SK-N-SH (cell line): ENCODE results near the gene UBB. TPM values are rescaled to one million over a fixed set of nuclear protein-coding genes. Genes with fewer than 3 reads are reported as not detected.

Experiments used
- CTCF ChIA-PET: fragments of 300-600, 350-600 bp; formaldehyde crosslinking; extraction: SDS; loops from one replicate; lab custom pipeline; 2021; lab: Yijun Ruan, JAX
- POLR2A ChIA-PET: fragments of 350-600 bp; sonication (Branson Sonifier 250); formaldehyde crosslinking; extraction: SDS; loops from one replicate; lab custom pipeline; 2020; ENCODE audit warnings: antibody characterized with exemption, inconsistent platforms; lab: Yijun Ruan, JAX
- DNase-seq: peaks from one replicate; pipeline ENCODE4 v3.0.0; 2012
- H2AFZ ChIP-seq: fragments of 200-600 bp; sonication (generic); 2 replicates; pipeline ENCODE4 v1.8.1; 2016; ENCODE audit warnings: antibody characterized with exemption, mild to moderate bottlenecking, low read depth
- H3F3A ChIP-seq: fragments of 200-600 bp; sonication (generic); replicated peaks from 2 replicates; pipeline ENCODE3; 2016; ENCODE audit warnings: antibody characterized with exemption, mild to moderate bottlenecking; ENCODE audit not compliant: insufficient read depth
- H3K27ac ChIP-seq, 2 experiments: fragments of 200-500 bp in 1 of 2; fragments of 200-600 bp in 1 of 2; sonication (Bioruptor generic) in 1 of 2; sonication (generic), shearing (Covaris generic) in 1 of 2; 2 replicates each; pipeline versions ENCODE4 v1.5.1 to v1.6.1; 2014 to 2016; ENCODE audit warnings: low read depth in 2 of 2, inconsistent platforms in 1 of 2, low read length in 1 of 2, mild to moderate bottlenecking in 1 of 2, mixed read lengths in 1 of 2
- H3K27me3 ChIP-seq: fragments of 200-600 bp; sonication (generic), shearing (Covaris generic); 2 replicates; pipeline ENCODE4 v1.6.1; 2016; ENCODE audit warnings: mixed run types; ENCODE audit not compliant: insufficient read depth
- H3K36me3 ChIP-seq, 2 experiments: fragments of 200-500 bp in 1 of 2; fragments of 200-600 bp in 1 of 2; sonication (Bioruptor generic) in 1 of 2; sonication (generic) in 1 of 2; replicated peaks in 1 of 2; 2 replicates each; pipeline versions ENCODE3 to v1.5.1; 2014 to 2016; ENCODE audit warnings: low read length in 1 of 2, mild to moderate bottlenecking in 1 of 2; ENCODE audit not compliant: insufficient read depth in 2 of 2, control insufficient read depth in 1 of 2
- H3K4me1 ChIP-seq, 2 experiments: fragments of 200-500 bp in 1 of 2; fragments of 200-600 bp in 1 of 2; sonication (Bioruptor generic) in 1 of 2; sonication (generic), shearing (Covaris generic) in 1 of 2; 2 replicates each; pipeline versions ENCODE4 v1.5.1 to v1.6.1; 2014 to 2016; ENCODE audit warnings: low read depth in 1 of 2, low read length in 1 of 2, mixed run types in 1 of 2; ENCODE audit not compliant: insufficient read depth in 2 of 2, control insufficient read depth in 1 of 2
- H3K4me2 ChIP-seq: fragments of 200-600 bp; sonication (generic), shearing (Covaris generic); 2 replicates; pipeline ENCODE4 v1.6.1; 2017; ENCODE audit warnings: mixed run types
- H3K4me3 ChIP-seq, 2 experiments: fragments of 200-500 bp in 1 of 2; fragments of 200-600 bp in 1 of 2; sonication (Bioruptor generic) in 1 of 2; sonication (generic), shearing (Covaris generic) in 1 of 2; 2 replicates each; pipeline versions ENCODE4 v1.5.1 to v1.8.1; 2014 to 2016; ENCODE audit warnings: low read depth in 2 of 2, inconsistent platforms in 1 of 2, low read length in 1 of 2, mild to moderate bottlenecking in 1 of 2, mixed read lengths in 1 of 2, moderate library complexity in 1 of 2
- H3K79me2 ChIP-seq: fragments of 200-600 bp; sonication (generic); 2 replicates; pipeline ENCODE4 v1.8.1; 2017; ENCODE audit warnings: mild to moderate bottlenecking; ENCODE audit not compliant: insufficient read depth
- H3K9ac ChIP-seq: fragments of 200-600 bp; sonication (generic); 2 replicates; pipeline ENCODE4 v1.6.1; 2017; ENCODE audit warnings: mixed run types
- H3K9me2 ChIP-seq: fragments of 200-600 bp; sonication (generic); 2 replicates; pipeline ENCODE4 v1.6.1; 2017; ENCODE audit warnings: mixed run types
- H3K9me3 ChIP-seq: fragments of 200-600 bp; sonication (generic); 2 replicates; pipeline ENCODE4 v1.6.1; 2017; ENCODE audit warnings: mixed run types, mild to moderate bottlenecking, moderate library complexity
- H4K20me1 ChIP-seq: fragments of 200-600 bp; sonication (generic); 2 replicates; pipeline ENCODE4 v1.6.1; 2017; ENCODE audit warnings: mild to moderate bottlenecking, mixed run types; ENCODE audit not compliant: insufficient read depth
- CTCF ChIP-seq: fragments of 200-600 bp; sonication (generic); IDR thresholded peaks from 2 replicates; pipeline ENCODE4 v1.6.1; 2017; ENCODE audit warnings: antibody characterized with exemption, mild to moderate bottlenecking, moderate library complexity
- FOXM1 ChIP-seq: IDR thresholded peaks from 2 replicates; pipeline ENCODE4 v1.4.0; 2012; ENCODE audit warnings: low read depth, mild to moderate bottlenecking
- GATA2 ChIP-seq: sonication (generic); formaldehyde crosslinking; IDR thresholded peaks from 2 replicates; pipeline ENCODE4 v1.5.0; 2020; ENCODE audit warnings: mild to moderate bottlenecking, missing genetic modification reagents
- JUND ChIP-seq: IDR thresholded peaks from 2 replicates; pipeline ENCODE4 v1.4.0; 2012
- MAX ChIP-seq: IDR thresholded peaks from 2 replicates; pipeline ENCODE4 v1.4.0; 2012; ENCODE audit warnings: low read depth
- PBX3 ChIP-seq: IDR thresholded peaks from 2 replicates; pipeline ENCODE4; 2012
- RAD21 ChIP-seq: IDR thresholded peaks from 2 replicates; pipeline ENCODE4 v1.6.1; 2012; ENCODE audit warnings: mild to moderate bottlenecking, low read length
- RXRA ChIP-seq: IDR thresholded peaks from 2 replicates; pipeline ENCODE4 v1.4.0; 2012; ENCODE audit warnings: low read depth, mild to moderate bottlenecking, borderline replicate concordance
- SIN3A ChIP-seq: IDR thresholded peaks from 2 replicates; pipeline ENCODE4 v1.6.1; 2012; ENCODE audit warnings: low read depth, mild to moderate bottlenecking, low read length, moderate library complexity, borderline replicate concordance
- SMC3 ChIP-seq: IDR thresholded peaks from 2 replicates; pipeline ENCODE4 v1.6.1; 2012; ENCODE audit warnings: low read depth, low read length, improper control_type of control experiment
- TAF1 ChIP-seq: IDR thresholded peaks from 2 replicates; pipeline ENCODE4 v1.6.1; 2012; ENCODE audit warnings: low read depth, mild to moderate bottlenecking, low read length, moderate library complexity, borderline replicate concordance
- TEAD4 ChIP-seq: IDR thresholded peaks from 2 replicates; pipeline ENCODE4 v1.4.0; 2012; ENCODE audit warnings: mild to moderate bottlenecking, borderline replicate concordance; ENCODE audit not compliant: insufficient read depth
- USF2 ChIP-seq: fragments of 150-350 bp; IDR thresholded peaks from 2 replicates; pipeline ENCODE4 v1.6.1; 2017; ENCODE audit warnings: antibody characterized with exemption, low read length, low read depth, borderline replicate concordance
- WGBS: methylation state at CpG from one replicate; pipeline ENCODE4 v1.1.6; 2017; ENCODE audit warnings: low lambda C conversion rate; 5-methylcytosine and 5-hydroxymethylcytosine counted together
- polyA plus RNA-seq, 3 experiments: library from polyadenylated mRNA; depleted of rRNA; stranded (reverse); fragments of >200 nt; gene quantifications; 2 replicates each; pipeline ENCODE4 v1.2.3, GENCODE V29; 2012

UBB gene
- polyA plus RNA-seq, 1 of the 3 experiments (the other 2 are of a cell fraction) = 2,693 TPM

GRCh38 chr17:16346721-16347271 is 34.1 kb upstream of the UBB start:
- CTCF ChIA-PET = interaction anchor here (1.4 to 1.8 kb wide), 2 partner anchors 16 to 17 kb away, joined by 5 to 6 read pairs; no protein-coding TSS in a partner anchor
- POLR2A ChIA-PET = no interaction called here
- 93% methylated on average over 6 of the region's 6 CpGs for WGBS

GRCh38 chr17:16348586-16348985 is 32.3 kb upstream of the UBB start:
- H3K9me2 ChIP-seq = no peaks in the 10 kb centered on the region
- 98% methylated on average over 5 of the region's 6 CpGs for WGBS

More at GRCh38 chr17:16346721-16347271, 34.1 kb upstream of the UBB start:
- no peak overlapping the region for H3K9ac ChIP-seq
- peaks cover 46% of the 10 kb centered on the region for H3F3A ChIP-seq
- no peaks in the 10 kb centered on the region for H4K20me1 ChIP-seq
- peaks cover 24% of the 10 kb centered on the region for H3K79me2 ChIP-seq
- H3K4me2 ChIP-seq = no peak overlapping the region
- no peaks in the 10 kb centered on the region for H3K27me3 ChIP-seq
- no peak overlapping the region for H3K4me3 ChIP-seq
- no peak for DNase-seq
- H3K27ac ChIP-seq = no peak overlapping the region
- TF ChIP-seq SIN3A (no peak), MAX (no peak), GATA2 (no peak)
- TF ChIP-seq, all 33 proteins: peak for 0
- Histone ChIP-seq H3K36me3 (peaks cover 25 to 55% of the 10 kb centered on the region in 2 experiments), H3K9me3 (no peaks in the 10 kb centered on the region), H2AFZ (no peak overlapping the region), H3K4me1 (no peaks in the 10 kb centered on the region; a peak in 2 of 4 replicates), H3K9me2 (no peaks in the 10 kb centered on the region)

GRCh38 chr17:16349431-16349830 is 31.5 kb upstream of the UBB start:
- Histone ChIP-seq H3K9me2 (no peaks in the 10 kb centered on the region), H3K9ac (no peak overlapping the region), H3K27me3 (no peaks in the 10 kb centered on the region)
- no peak for DNase-seq
- no peak for TF ChIP-seq FOXM1
- no peak for TF ChIP-seq RAD21
- TF ChIP-seq TEAD4 = no peak
- TF ChIP-seq USF2 = no peak
- TF ChIP-seq CTCF = no peak
- no peak for TF ChIP-seq GATA2
- TF ChIP-seq, all 33 proteins: peak for 0
- Histone ChIP-seq H3K9me3 (no peaks in the 10 kb centered on the region), H3F3A (peaks cover 27% of the 10 kb centered on the region), H2AFZ (no peak overlapping the region), H3K79me2 (peaks cover 39% of the 10 kb centered on the region), H3K4me2 (no peak overlapping the region), H3K4me1 (no peaks in the 10 kb centered on the region; a peak in 2 of 4 replicates), H4K20me1 (no peaks in the 10 kb centered on the region), H3K4me3 (no peak overlapping the region), H3K27ac (no peak overlapping the region), H3K36me3 (peaks cover 21 to 40% of the 10 kb centered on the region in 2 experiments)
- 87% methylated on average over 3 of the region's 5 CpGs for WGBS
- POLR2A ChIA-PET = interaction anchor here (0.5 to 1.4 kb wide), 2 partner anchors 8 to 89 kb away, joined by 3 to 5 read pairs; no protein-coding TSS in a partner anchor
- CTCF ChIA-PET = interaction anchor here (1.0 to 8.8 kb wide), 3 partner anchors 11 to 44 kb away, joined by 3 to 94 read pairs (median 5); no protein-coding TSS in a partner anchor

More at GRCh38 chr17:16348586-16348985, 32.3 kb upstream of the UBB start:
- peaks cover 37% of the 10 kb centered on the region for H3K79me2 ChIP-seq
- no peak for DNase-seq
- no peak overlapping the region for H2AFZ ChIP-seq
- peaks cover 34% of the 10 kb centered on the region for H3F3A ChIP-seq
- no peaks in the 10 kb centered on the region for H3K27me3 ChIP-seq
- no peak overlapping the region for H3K9ac ChIP-seq
- no peaks in the 10 kb centered on the region for H3K9me3 ChIP-seq
- TF ChIP-seq TAF1 (no peak), RXRA (no peak), PBX3 (no peak), JUND (no peak), SMC3 (no peak)
- POLR2A ChIA-PET = no interaction called here
- no peaks in the 10 kb centered on the region; a peak in 2 of 4 replicates for H3K4me1 ChIP-seq
- H3K4me2 ChIP-seq = no peak overlapping the region
- H3K36me3 ChIP-seq = peaks cover 25 to 47% of the 10 kb centered on the region in 2 experiments
- no peak overlapping the region for H3K27ac ChIP-seq
- H4K20me1 ChIP-seq = no peaks in the 10 kb centered on the region
- CTCF ChIA-PET = interaction anchor here (1.0 to 8.8 kb wide), 3 partner anchors 10 to 43 kb away, joined by 3 to 94 read pairs (median 5); no protein-coding TSS in a partner anchor
- no peak overlapping the region for H3K4me3 ChIP-seq
